ENCODE results near the gene LGR4.
A peak's percentile ranks its signal among the peaks of the same experiment; 100 is the strongest.

Gene LGR4

GRCh38 chr11:27464909-27465308 lies 7.7 kb downstream of the LGR4 start:
- H3K9me3 ChIP-seq (ENCODE audit: control insufficient read depth, insufficient read depth, low read depth, low read length): no peaks in the 10 kb centered on the region
- ChIA-PET CTCF (interaction anchor here (1.4 kb wide), 1 partner anchor 21 kb away, joined by 10 read pairs; no protein-coding TSS in a partner anchor), POLR2A (interaction anchor here (0.8 to 1.3 kb wide), 3 partner anchors 8 to 102 kb away, joined by 3 to 6 read pairs (median 4); partner anchors contain the start of genes CCDC34 and LGR4)
- H3K27ac ChIP-seq (ENCODE audit: extremely low read depth, low read depth, low read length): peak overlapping the region; percentile 32; the same call in 1 of the 2 replicates
- no peak overlapping the region for H3K4me3 ChIP-seq (ENCODE audit: low read depth, low read length)
- peaks cover 7% of the 10 kb centered on the region; the same call in 1 of the 2 replicates for H3K4me1 ChIP-seq (ENCODE audit: control insufficient read depth, insufficient read depth, low read length)
- H3K36me3 ChIP-seq (ENCODE audit: control insufficient read depth in 2 of 2, insufficient read depth in 1 of 2, low read length in 2 of 2): no peaks in the 10 kb centered on the region
- TF ChIP-seq ZNF623 (tag by site-specific recombination; IDR thresholded peaks at IDR 0.05) (no peak), ZNF175 (tag by site-specific recombination; IDR thresholded peaks at IDR 0.05) (no peak), ZSCAN30 (tag by site-specific recombination; IDR thresholded peaks at IDR 0.05) (no peak), ZFP3 (tag by site-specific recombination; IDR thresholded peaks at IDR 0.05; ENCODE audit: low read depth) (no peak), ZNF426 (tag by site-specific recombination; IDR thresholded peaks at IDR 0.05) (no peak), ZNF692 (tag by site-specific recombination; IDR thresholded peaks at IDR 0.05) (no peak), ZNF518A (tag by site-specific recombination; conservative IDR thresholded peaks at IDR 0.05; ENCODE audit: low read depth) (no peak), OSR2 (tag by site-specific recombination; IDR thresholded peaks at IDR 0.05) (no peak), SCRT1 (tag by site-specific recombination; IDR thresholded peaks at IDR 0.05; ENCODE audit: borderline replicate concordance) (no peak), ZNF544 (tag by site-specific recombination; IDR thresholded peaks at IDR 0.05) (no peak), HOXD13 (CRISPR knock-in tag; IDR thresholded peaks at IDR 0.05; ENCODE audit: borderline replicate concordance) (no peak), ZSCAN18 (tag by site-specific recombination; IDR thresholded peaks at IDR 0.05) (no peak), ZNF223 (tag by site-specific recombination; IDR thresholded peaks at IDR 0.05) (no peak), MYNN (tag by site-specific recombination; IDR thresholded peaks at IDR 0.05; ENCODE audit: borderline replicate concordance) (no peak), ZNF132 (tag by site-specific recombination; IDR thresholded peaks at IDR 0.05; ENCODE audit: borderline replicate concordance) (no peak), ZNF791 (tag by site-specific recombination; IDR thresholded peaks at IDR 0.05) (no peak)

GRCh38 chr11:27464289-27464696 lies 8.3 kb downstream of the LGR4 start:
- CTCF ChIA-PET: interaction anchor here (0.5 to 1.4 kb wide), 3 partner anchors 18 to 38 kb away, joined by 3 to 10 read pairs (median 3); no protein-coding TSS in a partner anchor
- Histone ChIP-seq H3K4me1 (ENCODE audit: control insufficient read depth, insufficient read depth, low read length) (peaks cover 7% of the 10 kb centered on the region; the same call in 1 of the 2 replicates), H3K4me3 (ENCODE audit: low read depth, low read length) (no peak overlapping the region), H3K9me3 (ENCODE audit: control insufficient read depth, insufficient read depth, low read depth, low read length) (no peaks in the 10 kb centered on the region), H3K36me3 (ENCODE audit: control insufficient read depth in 2 of 2, insufficient read depth in 1 of 2, low read length in 2 of 2) (no peaks in the 10 kb centered on the region), H3K27ac (ENCODE audit: extremely low read depth, low read depth, low read length) (no peak overlapping the region)
- POLR2A ChIA-PET: interaction anchor here (0.8 to 1.3 kb wide), 3 partner anchors 9 to 101 kb away, joined by 3 to 6 read pairs (median 4); partner anchors contain the start of genes CCDC34 and LGR4
- TF ChIP-seq GLIS1 (tag by site-specific recombination; IDR thresholded peaks at IDR 0.05) (peak; percentile 49; the same call in 1 of the 2 replicates), OSR2 (tag by site-specific recombination; IDR thresholded peaks at IDR 0.05) (peak; percentile 25; the same call in 1 of the 2 replicates), ZNF391 (tag by site-specific recombination; IDR thresholded peaks at IDR 0.05; ENCODE audit: borderline replicate concordance, low read depth) (no peak), PRDM1 (tag by site-specific recombination; IDR thresholded peaks at IDR 0.05) (0 out of 2 replicates have a peak, but pooled peaks have one; percentile 10), INSM2 (tag by site-specific recombination; IDR thresholded peaks at IDR 0.05) (peak; percentile 77), ZNF280C (tag by site-specific recombination; IDR thresholded peaks at IDR 0.05) (no peak), SP7 (tag by site-specific recombination; IDR thresholded peaks at IDR 0.05) (peak; percentile 66), IKZF3 (tag by site-specific recombination; IDR thresholded peaks at IDR 0.05) (0 out of 2 replicates have a peak, but pooled peaks have one; percentile 15)
